Stimulated activated CD4-positive, alpha-beta T cell treated with anti-CD3 and anti-CD28 coated beads, Interleukin-15, amount 100 ng/mL, for 48 hours (primary cell): ENCODE data around the gene NLK.
"Not testable (repeated sequence)": the region's sequence is repeated elsewhere in the genome, so short reads cannot be mapped to it uniquely, and the experiment has no call there.

ENCODE experiments used
- DNase-seq, 2 donors: peaks; one replicate each; pipeline ENCODE4 v3.0.0-alpha.2; 2020; ENCODE audit warnings: low read depth in 2 of 2

Gene NLK

DNA sequence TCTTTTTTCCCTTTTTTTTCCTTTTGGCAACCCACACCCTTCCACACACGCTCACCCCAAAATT lies at the start of gene NLK:
NLK (plus strand) TSS at position 21 of the 64 bp plus-strand sequence. CDS start 197 bp downstream, outside the sequence.
- DNase-seq, result no peak

DNA sequence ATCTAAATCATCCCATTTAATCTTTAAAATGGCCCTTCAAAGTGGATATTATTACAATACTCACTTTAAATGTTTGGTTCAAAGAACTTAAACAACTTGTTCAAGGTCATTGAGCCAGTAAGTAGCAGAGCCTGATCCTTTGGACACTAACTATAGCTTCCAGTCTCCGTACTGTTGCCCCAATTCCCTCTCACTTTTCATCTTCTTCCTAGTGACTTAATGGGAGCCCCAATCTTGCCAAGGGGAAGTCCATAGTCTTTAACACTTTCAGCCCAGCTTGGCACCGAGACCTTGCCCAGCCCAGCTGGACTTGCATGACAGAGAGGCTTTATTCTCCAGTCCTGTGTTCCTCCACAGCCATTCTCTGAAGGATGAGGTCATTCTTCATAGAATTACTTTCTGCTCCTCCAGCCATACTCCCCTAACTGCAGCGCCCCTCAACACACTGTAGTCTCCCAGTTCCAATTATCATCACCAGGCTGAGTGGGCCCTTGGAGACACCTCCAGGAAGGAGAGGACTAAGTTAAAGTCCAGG lies 49.2 kb upstream of the NLK start:
- no peak for DNase-seq

DNA sequence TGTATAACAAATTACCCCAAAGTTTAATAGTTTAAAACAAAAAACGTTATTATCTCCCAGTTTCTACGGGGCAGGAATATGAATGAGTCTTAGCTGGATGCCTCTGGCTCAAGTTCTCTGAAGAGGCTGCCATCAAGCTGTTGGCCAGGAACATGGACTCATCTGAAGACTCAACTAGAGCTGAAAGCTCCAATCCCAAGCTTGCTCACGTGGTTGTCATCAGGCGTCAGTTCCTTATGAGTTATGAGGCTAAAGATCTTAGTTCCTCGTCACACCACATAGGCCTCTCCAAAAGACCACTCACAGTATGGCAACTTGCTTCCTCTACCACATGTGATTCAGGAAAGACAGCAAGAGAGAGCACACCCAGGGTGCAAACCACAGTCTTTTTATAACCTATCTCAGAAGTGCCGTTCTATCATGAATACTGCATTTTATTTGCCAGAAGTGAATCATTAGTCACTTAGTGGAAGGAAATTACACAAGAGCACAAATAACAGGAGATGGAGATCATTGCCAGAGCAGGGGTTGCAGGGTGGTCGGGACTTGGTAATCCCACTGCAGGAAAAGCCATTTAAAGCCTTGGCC lies 48.7 kb upstream of the NLK start:
- no peak for DNase-seq

DNA sequence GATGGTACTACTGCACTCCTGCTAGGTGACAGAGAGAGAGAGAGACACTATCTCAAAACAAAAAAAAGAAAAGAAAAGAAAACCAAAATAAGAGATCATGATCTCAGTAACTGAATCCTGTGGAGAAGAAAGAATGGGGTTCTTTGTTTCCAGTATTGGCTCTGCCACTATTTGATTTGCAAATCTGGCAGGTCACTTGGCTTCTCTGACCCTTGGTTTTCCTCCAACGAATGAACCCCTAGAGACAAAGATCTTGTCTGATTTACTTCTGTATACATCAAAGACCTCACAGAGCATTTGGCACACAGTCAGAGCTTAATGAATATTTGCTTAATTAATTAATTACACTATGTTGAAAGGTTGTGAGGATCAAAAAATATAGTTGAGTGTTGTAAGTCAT lies 47.9 kb upstream of the NLK start:
- no peak for DNase-seq

DNA sequence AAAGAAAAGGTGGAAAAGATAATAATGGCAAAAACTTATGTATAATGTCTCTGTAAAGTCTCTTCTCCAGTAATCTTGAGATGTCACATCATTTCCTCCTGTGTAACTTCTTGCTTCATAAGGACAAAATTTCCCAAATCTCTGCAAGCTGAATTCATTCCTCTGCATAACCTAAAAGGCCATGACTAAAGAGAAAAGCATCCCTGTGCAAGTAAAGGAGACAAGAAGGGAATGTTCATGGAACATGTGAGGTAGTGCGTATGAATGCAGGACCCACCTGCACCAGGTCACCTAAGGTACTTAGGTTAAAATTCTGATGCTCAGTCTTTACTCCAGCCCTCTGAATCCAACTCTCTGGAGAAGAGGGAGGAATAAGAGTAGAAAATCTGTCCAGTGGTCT lies 46.9 kb upstream of the NLK start:
- no peak for DNase-seq

DNA sequence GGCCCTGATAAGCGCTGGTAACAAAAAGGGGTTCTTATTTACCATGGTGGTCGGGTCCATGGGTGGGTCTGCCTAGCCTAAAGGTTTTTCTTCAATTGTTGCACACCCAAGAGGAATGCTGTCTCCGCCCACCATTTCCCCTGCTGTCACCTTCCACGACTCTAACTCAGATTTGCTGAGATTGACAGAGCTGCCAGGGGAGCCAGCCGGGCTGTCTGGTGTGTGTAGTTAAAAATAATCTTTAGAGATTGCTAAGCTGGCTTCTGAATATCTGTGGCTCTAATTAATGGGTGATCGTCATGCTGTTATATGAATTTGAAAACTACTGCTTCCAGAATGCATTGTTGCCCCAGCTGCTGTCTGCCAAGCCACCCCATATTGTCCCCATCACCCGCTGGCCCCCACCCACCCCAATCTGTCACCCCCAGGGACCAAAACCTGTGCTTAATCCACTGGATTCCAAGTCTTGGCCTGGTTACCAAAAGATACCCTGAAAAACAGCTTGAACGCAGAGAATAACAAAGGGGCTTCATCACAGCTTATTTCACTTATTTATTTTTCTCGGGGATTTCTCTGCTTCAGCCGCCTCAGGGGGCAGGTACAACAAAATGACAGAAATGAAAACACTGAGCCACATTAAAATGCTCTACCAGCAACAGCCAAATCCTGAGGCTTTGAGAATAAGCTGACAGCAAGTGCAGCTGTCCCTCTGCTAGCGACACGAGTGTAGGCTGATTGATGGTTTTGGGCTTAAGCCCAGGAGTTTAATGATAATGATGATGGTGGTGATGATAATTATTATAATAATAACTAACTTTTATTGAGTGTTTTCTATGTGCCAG lies 46.1 kb upstream of the NLK start:
- no peak for DNase-seq

DNA sequence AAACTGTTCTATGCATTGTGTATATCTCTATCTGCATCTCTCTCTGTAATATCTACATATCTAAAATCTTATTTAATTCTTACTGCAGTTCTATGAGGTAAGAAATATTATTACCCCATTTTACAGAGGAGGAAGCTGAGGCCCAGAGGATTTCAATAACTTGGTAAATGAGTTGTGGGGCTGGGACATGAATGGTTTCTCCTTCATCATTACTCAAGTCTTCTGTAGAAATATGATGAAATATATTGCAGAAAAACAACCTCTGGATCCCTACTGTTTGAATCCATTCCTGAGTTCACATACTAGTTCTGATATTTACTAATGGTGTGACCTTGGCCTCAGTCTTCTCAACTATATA lies 45.5 kb upstream of the NLK start:
- DNase-seq, result no peak

DNA sequence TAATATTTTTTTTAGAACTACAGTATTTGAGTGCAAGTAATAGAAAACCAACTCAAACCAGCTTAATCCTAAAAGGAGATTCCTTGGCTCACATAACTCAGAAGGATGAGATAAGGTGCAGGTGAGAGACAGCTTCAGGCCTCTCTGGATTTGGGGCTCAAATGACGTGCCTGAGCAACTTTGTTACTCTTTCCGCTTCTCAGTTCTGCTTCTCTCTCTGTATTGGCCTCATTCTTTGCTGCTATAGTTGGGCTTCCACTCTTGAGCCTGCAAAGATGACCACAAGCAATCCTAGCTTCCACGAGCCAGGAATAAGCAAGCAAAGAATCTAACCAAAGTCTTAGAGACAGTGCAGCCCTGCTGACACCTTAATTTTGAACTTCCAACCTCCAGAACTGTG lies 45.0 kb upstream of the NLK start:
- DNase-seq, result no peak

DNA sequence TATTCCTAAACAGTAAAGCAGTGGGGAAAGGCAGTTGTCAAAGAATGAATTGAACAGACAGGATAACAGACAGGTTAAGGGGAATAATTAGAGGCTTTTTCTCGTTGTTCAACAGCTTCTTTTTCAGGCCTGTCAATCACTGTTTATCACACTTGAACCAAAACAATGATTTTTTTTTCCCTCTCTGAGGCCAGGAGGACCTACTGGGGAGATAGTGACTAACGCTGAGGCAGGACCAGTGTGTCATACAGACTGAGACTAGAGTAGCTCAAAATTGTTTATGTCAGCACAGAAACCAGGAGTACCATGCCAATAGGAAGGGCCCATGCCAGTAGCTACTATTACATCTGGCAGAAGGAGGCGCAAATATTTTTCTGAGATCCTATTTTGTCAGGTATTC lies 41.3 kb upstream of the NLK start:
- no peak for DNase-seq

DNA sequence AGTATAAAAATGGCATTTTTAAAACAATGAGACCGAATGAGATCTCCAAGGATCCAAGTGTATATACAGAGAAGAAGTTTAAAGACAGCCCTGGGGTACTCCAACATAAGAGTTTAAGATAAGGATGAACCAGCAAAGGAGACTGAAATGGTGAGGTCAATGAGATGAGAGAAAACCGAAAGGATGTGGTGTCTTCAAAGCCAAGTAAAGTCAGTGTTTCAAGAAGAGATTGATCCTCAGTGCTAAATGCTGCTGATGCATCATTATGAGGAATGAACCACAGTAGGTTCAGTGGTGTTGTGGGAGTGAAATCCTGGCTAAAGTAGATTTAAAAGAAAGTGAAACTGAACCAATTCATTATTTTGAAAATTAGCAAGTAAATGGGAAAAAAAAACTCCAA lies 38.1 kb upstream of the NLK start:
- no peak for DNase-seq

DNA sequence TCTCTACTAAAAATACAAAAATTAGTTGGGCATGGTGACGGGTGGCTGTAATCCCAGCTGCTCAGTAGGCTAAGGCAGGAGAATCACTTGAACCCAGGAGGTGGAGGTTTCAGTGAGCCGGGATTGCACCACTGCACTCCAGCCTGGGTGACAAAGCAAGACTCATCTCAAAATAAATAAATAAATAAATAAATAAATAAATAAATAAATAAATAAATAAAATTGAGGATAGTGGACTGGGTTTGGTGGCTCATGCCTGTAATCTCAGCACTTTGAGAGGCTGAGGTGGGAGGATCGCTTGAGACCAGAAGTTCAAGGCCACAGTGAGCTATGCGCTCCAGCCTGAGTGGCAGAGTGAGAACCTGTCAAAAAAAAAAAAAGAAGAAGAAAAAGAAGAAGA lies 34.6 kb upstream of the NLK start:
- not testable (repeated sequence) for DNase-seq

DNA sequence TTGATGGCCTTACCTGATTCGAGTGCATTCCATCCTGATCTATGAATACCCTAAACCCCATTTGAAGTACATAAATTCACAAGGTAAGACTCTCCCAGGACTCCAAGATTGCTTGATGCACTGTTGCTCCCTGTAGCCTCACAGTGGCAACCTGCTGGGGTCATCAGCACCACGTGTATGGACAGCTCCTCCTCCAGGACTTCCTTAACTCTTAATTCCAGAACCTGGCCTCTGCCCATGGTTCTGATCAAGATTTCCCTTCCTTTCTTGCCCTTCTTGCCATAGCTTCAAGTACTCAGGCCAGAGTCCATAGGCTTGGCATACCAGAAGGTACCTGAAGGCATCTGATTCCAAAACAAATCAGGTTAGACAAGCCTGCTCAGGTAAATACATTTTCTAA lies 34.0 kb upstream of the NLK start:
- DNase-seq, result no peak

DNA sequence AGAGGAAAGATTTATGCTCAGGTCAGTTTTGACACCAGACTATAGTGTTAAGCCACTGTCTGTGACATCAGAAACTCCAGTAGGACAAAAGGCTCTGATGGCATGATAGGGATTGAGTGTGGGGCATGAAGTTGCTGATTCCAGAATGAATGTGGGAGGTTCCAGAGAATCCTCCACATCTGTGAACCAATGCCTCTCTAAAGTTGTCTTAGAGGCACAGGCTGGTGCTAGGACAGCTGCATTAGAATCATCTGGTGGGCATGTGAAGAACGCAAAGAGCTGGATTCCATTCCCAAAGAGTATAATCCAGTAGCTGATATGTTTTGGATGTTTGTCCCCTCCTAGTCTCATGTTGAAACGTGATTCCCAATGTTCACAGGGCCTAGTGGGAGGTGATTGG lies 32.1 kb upstream of the NLK start:
- DNase-seq, result no peak

DNA sequence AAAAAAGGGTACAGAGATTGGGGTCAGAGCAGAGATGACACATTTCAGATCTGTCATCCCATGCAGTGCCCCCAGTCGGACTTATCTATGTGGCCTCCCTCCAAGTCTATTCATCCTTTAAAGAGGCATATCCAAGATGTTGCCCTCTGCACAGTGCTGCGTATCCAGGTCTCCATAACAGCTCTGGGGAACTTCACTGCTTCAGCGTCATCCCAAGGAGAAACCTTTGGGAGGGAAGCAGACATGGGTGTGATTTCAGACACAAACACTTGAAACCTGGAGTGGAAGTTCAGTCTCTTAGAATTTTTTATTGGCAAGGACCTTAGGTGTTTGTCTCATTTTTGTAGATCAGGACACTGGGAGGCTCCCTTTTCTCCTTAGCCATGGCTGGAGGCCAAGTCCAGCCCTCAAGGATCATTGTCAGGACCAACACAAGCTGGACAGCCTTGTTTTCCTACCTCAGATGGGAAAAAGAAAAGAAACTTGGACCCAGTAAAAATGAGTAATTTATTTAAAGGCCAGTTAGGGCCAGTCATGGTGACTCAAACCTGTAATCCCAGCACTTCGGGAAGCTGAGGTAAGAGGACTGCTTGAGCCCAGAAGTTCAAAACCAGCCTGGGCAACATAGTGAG lies 23.9 kb upstream of the NLK start:
- no peak for DNase-seq

DNA sequence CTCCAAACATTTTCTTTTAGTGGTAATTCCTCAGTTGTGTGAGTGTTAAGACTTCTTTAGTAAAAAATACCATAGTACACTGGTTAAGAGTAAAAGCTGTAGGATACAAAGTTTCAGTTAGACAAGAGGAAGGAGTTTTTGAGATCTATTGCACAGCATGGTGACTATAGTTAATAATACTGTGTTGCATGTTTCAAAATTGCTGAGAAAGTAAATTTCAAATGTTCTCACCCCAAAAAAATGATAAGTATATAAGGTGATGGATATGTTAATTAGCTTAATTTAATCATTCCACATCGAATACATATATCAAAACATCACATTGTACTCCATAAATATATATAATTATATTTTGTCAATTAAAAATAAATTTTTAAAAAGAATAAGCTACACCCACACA lies 22.0 kb upstream of the NLK start:
- DNase-seq, result no peak

DNA sequence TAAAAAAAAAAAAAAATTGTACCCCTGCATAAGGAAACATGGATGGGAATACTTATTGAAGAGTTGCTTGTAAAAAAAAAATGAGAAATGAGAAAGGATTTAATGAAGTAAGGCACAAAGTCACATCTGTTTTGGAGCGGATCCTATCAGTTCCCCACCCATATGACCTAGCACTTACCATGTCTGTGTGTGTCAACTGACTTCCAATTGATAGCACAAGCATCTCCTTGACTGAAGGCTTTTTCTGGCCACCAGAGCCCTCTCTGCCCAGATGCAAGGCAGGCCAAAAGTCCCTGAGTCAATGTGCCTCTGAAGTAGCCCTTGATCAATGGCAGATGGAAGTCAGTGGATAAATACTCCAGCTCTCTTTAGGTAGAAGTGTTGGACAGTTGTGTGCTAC lies 13.4 kb upstream of the NLK start:
- DNase-seq, result no peak

DNA sequence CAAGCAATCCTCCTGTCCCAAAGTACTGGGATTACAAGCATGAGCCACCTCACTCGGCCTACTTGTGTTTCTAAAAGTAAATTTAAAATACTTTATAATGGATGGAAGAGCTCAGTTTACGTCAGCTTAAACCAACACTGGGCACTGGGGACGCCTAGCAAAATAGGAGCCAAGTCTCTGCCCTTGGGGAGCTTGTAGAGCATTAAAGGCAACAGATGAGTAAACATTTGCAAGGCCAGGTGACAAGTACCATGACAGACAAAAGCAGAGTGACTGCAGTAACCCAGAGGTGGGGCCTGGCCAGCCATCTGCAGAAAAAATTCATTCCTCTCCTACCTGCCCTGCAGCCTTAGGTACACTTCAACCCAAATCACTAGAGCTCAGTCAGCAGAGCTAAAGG lies 12.1 kb upstream of the NLK start:
- no peak for DNase-seq

DNA sequence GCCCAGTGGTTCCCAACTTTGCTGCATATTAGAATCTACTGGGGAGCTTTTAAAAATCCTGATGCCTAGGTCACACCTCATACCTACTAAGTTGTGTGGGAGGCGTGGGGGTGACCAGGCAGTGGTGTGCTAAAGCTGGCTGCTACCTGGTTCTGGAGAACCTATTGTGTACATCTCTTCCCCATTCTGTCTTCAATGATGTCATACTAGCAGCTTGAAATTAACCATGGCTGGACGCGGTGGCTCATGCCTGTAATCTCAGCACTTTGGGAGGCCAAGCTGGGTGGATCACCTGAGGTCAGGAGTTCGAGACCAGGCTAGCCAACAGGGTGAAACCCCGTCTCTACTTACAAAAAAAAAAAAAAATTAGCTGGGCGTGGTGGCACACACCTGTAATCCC lies 11.3 kb upstream of the NLK start:
- no peak for DNase-seq

DNA sequence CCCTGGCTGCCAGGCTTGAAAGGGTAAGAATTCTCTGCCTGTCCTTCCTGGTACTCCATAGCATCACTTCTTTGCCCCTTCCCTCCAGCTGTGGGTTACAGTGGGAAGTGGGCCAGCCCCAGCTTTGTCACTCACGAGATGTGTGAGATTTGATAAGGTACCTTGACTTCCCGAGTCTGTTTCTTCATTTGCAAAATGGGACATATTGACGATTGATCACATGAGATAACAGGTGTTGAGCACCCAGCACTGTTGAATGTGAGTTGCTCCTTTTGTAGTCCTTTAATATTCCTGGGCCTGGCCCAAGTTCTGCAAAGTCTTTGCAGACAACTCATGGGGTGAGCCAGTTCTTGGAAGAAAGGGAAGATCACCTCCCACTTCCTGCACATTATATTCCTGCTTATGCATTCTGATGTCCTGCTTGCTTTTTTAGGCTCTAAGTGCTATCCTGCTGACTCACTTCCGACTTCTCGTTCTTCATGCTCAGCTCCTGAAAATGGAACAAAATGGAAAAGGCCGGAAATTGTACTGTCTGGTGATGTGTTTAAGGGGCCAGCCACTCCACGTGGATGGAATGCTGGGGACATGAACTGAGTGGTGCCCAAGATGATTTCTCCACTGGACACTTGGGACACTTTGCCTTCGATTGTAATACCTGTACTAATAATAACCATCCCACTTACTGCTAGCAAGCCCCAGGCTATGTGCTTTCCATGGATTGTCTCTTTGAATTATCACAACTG lies 8.3 kb upstream of the NLK start:
- no peak for DNase-seq

DNA sequence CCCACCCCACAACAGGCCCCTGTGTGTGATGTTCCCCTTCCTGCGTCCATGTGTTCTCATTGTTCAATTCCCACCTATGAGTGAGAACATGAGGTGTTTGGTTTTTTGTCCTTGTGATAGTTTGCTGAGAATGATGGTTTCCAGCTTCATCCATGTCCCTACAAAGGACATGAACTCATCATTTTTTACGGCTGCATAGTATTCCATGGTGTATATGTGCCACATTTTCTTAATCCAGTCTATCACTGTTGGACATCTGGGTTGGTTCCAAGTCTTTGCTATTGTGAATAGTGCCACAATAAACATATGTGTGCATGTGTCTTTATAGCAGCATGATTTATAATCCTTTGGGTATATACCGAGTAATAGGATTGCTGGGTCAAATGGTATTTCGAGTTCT lies 7.0 kb upstream of the NLK start:
- not testable (repeated sequence) for DNase-seq

DNA sequence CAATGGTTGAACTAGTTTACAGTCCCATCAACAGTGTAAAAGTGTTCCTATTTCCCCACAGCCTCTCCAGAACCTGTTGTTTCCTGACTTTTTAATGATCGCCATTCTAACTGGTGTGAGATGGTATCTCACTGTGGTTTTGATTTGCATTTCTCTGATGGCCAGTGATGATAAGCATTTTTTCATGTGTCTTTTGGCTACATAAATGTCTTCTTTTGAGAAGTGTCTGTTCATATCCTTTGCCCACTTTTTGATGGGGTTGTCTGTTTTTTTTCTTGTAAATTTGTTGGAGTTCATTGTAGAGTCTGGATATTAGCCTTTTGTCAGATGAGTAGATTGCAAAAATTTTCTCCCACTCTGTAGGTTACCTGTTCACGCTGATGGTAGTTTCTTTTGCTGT lies 6.6 kb upstream of the NLK start:
- not testable (repeated sequence) for DNase-seq

DNA sequence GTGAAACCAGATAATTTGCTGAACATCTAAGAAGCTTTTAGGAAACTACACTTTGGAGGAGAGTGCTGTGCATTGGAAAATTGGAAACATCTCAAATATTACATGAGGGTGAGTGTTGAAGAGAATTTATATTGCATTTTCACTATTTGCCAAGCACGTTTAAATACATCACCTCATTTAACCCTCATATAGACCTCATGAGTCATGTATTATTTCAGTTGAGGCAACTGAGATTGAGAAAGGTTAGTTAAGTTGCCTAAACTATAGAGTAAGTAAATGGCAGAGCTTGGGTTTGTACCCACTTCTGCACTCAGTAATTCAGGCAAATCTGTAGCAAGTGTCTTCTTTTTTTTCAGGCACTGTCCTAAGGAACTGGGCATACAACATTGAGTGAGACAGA lies 3.7 kb upstream of the NLK start:
- DNase-seq, result no peak

DNA sequence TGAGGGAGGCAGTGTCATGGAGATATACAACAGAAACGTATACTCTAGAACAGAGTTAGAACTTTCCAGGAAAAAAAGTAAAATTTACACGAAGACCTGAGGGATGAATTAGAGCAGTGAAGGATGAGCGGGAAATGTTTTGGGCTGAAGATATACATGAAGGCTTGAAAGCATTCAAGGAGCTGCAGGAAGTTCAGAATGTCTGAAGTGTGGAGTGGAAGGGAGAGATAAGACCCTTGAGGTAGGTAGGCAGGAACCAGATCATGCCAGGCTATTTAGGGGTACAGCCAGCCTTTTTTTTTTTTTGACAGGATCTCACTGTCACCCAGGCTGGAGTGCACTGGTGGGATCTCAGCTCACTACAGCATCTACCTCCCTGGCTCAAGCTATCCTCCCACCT lies 3.2 kb upstream of the NLK start:
- no peak for DNase-seq
